Measurements from ENCODE around the gene AP2B1. TPM values are rescaled to one million over a fixed set of nuclear protein-coding genes. Genes with fewer than 3 reads are reported as not detected.

AP2B1 gene
- total and polyA plus RNA-seq, 5 donors = 39.7 to 144 (median 132) TPM

DNA sequence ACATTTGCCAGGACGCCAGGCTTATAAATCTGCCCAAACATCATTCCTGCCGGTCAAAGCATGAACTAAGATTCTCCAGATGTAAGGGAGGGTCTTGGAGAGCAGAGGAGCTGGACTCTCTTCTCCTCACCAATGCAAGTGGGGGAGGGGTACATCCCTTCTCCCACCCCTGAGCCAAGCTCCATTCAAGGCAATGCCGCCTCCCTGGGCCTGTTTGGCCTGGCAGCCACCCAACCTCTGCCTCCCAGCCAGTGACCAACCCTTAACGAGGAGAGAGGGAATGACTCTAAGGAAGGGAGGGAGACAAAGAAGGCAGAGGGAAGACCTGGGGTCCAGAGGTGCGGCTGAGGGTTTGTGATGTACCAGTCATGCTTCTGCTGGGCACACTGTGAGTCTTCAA, 187.4 kb downstream of the AP2B1 start:
- DNase-seq (peak; percentile 77 to 88 (median 86)), ATAC-seq (peak; percentile 74 to 80)
- no peaks in the 10 kb centered on the region for H3K27me3 ChIP-seq (ENCODE audit: control insufficient read depth, insufficient read depth)
- WGBS = 49% methylated on average over 5 of the region's 5 CpGs
- peaks cover 20% of the 10 kb centered on the region for H3K4me1 ChIP-seq (ENCODE audit: control insufficient read depth, insufficient read depth, low read length)
- H3K27ac ChIP-seq (ENCODE audit: low read length) = peak overlapping the region; percentile 63
- H3K9me3 ChIP-seq (ENCODE audit: control insufficient read depth, low read length) = no peaks in the 10 kb centered on the region
- intact Hi-C loops (cut with DNase I) = no loop called here
- H3K4me3 ChIP-seq (ENCODE audit: low read length) = no peak overlapping the region

DNA sequence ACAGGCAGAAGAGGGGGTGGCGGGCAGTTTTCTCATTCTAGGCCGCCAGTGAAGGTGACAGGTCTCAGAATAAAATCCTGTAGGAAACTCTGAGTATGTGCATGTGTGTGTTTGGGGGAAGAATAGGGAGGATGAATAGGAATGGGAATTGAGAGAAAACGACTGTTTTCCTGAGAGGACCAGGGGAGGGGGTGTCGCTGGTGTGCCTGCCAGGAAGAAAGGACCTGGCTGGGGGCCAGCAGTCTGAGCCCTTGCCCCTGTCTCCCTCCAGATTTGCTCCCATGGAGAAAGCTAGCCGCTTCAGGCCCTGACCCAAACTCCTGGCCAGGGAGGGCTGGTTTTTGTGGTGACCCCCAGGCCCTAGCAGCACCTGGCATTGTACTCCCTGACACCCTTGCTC, 187.9 kb downstream of the AP2B1 start:
- Histone ChIP-seq H3K27ac (ENCODE audit: low read length) (peak overlapping the region; percentile 54), H3K27me3 (ENCODE audit: control insufficient read depth, insufficient read depth) (no peaks in the 10 kb centered on the region), H3K9me3 (ENCODE audit: control insufficient read depth, low read length) (no peaks in the 10 kb centered on the region), H3K4me1 (ENCODE audit: control insufficient read depth, insufficient read depth, low read length) (peaks cover 20% of the 10 kb centered on the region), H3K4me3 (ENCODE audit: low read length) (no peak overlapping the region)
- DNase-seq (peak in 1 of 3 donors; percentile 63), ATAC-seq (no peak)
- WGBS = 66% methylated on average over 5 of the region's 5 CpGs
- intact Hi-C loops (cut with DNase I) = no loop called here

DNA sequence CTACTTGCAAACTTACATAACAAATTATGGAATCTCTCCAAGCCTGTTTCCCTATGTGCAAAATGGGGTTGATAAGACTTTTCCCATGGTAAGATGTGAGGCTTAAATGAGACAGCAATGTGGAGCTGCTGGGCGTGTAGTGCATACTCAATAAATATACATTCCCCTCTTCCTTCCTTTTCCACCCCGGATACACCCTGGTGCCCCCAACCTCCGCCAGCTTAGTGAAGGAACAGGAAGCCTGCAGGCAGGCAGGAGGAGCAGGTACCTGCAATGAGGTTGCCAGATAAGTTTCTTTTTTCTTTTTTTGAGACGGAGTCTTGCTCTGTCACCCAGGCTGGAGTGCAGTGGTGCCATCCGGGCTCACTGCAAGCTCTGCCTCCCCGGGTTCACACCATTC, 188.5 kb downstream of the AP2B1 start:
- intact Hi-C loops (cut with DNase I) = no loop called here
- no peak for DNase-seq
- WGBS = 69% methylated on average over 6 of the region's 6 CpGs
- Histone ChIP-seq H3K4me3 (ENCODE audit: low read length) (no peak overlapping the region), H3K4me1 (ENCODE audit: control insufficient read depth, insufficient read depth, low read length) (peaks cover 20% of the 10 kb centered on the region), H3K27ac (ENCODE audit: low read length) (peak overlapping the region; percentile 54), H3K9me3 (ENCODE audit: control insufficient read depth, low read length) (no peaks in the 10 kb centered on the region), H3K27me3 (ENCODE audit: control insufficient read depth, insufficient read depth) (no peaks in the 10 kb centered on the region)
- no peak for ATAC-seq

Other genes with a start within 250 kb of the AP2B1 start
- gene SLFN11, start 213.7 kb upstream of the AP2B1 start, total RNA-seq = 10 to 100 TPM; 12.0 to 21.5 (median 19.0) TPM
- gene SLFN11, start 213.7 kb upstream of the AP2B1 start, polyA plus RNA-seq = 9.2 TPM
- gene SLFN12, start 154.8 kb upstream of the AP2B1 start, total RNA-seq = 1 to 10 TPM; 3.6 to 6.0 (median 4.9) TPM
- 2.1 TPM for gene SLFN12, start 154.8 kb upstream of the AP2B1 start, polyA plus RNA-seq
- 1 to 10 TPM; 4.7 to 7.9 (median 6.8) TPM for gene SLFN13, start 138.6 kb upstream of the AP2B1 start, total RNA-seq
- gene SLFN13, start 138.6 kb upstream of the AP2B1 start, polyA plus RNA-seq = 0.95 TPM
- gene SLFN12L, start 49.6 kb upstream of the AP2B1 start, total RNA-seq = 1 to 10 TPM in 1 of 4 donors, under 1 TPM in 3; 0.23 to 1.0 (median 0.55) TPM
- gene SLFN12L, start 49.6 kb upstream of the AP2B1 start, polyA plus RNA-seq = 0.36 TPM
- not detected for gene SLFN14, start 26.5 kb upstream of the AP2B1 start, total RNA-seq
- gene SLFN14, start 26.5 kb upstream of the AP2B1 start, polyA plus RNA-seq = not detected
- 1 to 10 TPM; 5.8 to 9.2 (median 7.5) TPM for gene PEX12, start 8.8 kb upstream of the AP2B1 start, total RNA-seq
- gene PEX12, start 8.8 kb upstream of the AP2B1 start, polyA plus RNA-seq = 5.1 TPM
- 10 to 100 TPM; 19.0 to 47.4 (median 34.4) TPM for gene RASL10B, start 144.3 kb downstream of the AP2B1 start, total RNA-seq
- 37.2 TPM for gene RASL10B, start 144.3 kb downstream of the AP2B1 start, polyA plus RNA-seq
- gene GAS2L2, start 165.9 kb downstream of the AP2B1 start, total RNA-seq = under 1 TPM in 2 of 4 donors, not detected in 2; 0.09 to 0.19 TPM
- 0.14 TPM for gene GAS2L2, start 165.9 kb downstream of the AP2B1 start, polyA plus RNA-seq
- not detected for gene C17orf50, start 173.6 kb downstream of the AP2B1 start, total RNA-seq
- gene C17orf50, start 173.6 kb downstream of the AP2B1 start, polyA plus RNA-seq = 0.14 TPM
- gene MMP28, start 208.3 kb downstream of the AP2B1 start, total RNA-seq = 1 to 10 TPM; 4.6 to 5.8 (median 5.4) TPM
- gene MMP28, start 208.3 kb downstream of the AP2B1 start, polyA plus RNA-seq = 9.2 TPM
- gene TAF15, start 222.2 kb downstream of the AP2B1 start, total RNA-seq = 100 to 1,000 TPM in 3 of 4 donors, 10 to 100 TPM in 1; 96.5 to 125 (median 106) TPM
- 86.3 TPM for gene TAF15, start 222.2 kb downstream of the AP2B1 start, polyA plus RNA-seq

Measured in right cardiac atrium (tissue), 5 donors.